ENCODE data around the gene CACNA2D3. TPM values are rescaled to one million over a fixed set of nuclear protein-coding genes. Genes with fewer than 3 reads are reported as not detected.
A peak's percentile ranks its signal among the peaks of the same experiment; 100 is the strongest.

CACNA2D3 gene
- total and polyA plus RNA-seq, 4 donors = 0.38 to 2.5 (median 1.1) TPM

- Histone ChIP-seq H3K36me3 (ENCODE audit: control insufficient read depth in 4 of 4, insufficient read depth in 4 of 4, low read length in 4 of 4) (no peaks in the 10 kb centered on the region), H3K4me3 (no peak overlapping the region), H3K9ac (ENCODE audit: insufficient read depth in 1 of 2, low read length in 2 of 2) (no peak overlapping the region), H3K9me3 (ENCODE audit: control insufficient read depth in 4 of 4, insufficient read depth in 3 of 4, low read length in 3 of 4) (no peaks in the 10 kb centered on the region), H3K27me3 (ENCODE audit: control insufficient read depth in 3 of 3, insufficient read depth in 3 of 3, low read length in 2 of 3) (no peaks in the 10 kb centered on the region), H3K4me1 (ENCODE audit: control insufficient read depth in 5 of 5, insufficient read depth in 5 of 5, low read length in 5 of 5) (peaks cover 0 to 9% (median 0%) of the 10 kb centered on the region in 5 donors), H3K27ac (ENCODE audit: low read depth in 1 of 2, low read length in 1 of 2) (no peak overlapping the region)
- DNase-seq = no peak
- TF ChIP-seq, protein P1, sequence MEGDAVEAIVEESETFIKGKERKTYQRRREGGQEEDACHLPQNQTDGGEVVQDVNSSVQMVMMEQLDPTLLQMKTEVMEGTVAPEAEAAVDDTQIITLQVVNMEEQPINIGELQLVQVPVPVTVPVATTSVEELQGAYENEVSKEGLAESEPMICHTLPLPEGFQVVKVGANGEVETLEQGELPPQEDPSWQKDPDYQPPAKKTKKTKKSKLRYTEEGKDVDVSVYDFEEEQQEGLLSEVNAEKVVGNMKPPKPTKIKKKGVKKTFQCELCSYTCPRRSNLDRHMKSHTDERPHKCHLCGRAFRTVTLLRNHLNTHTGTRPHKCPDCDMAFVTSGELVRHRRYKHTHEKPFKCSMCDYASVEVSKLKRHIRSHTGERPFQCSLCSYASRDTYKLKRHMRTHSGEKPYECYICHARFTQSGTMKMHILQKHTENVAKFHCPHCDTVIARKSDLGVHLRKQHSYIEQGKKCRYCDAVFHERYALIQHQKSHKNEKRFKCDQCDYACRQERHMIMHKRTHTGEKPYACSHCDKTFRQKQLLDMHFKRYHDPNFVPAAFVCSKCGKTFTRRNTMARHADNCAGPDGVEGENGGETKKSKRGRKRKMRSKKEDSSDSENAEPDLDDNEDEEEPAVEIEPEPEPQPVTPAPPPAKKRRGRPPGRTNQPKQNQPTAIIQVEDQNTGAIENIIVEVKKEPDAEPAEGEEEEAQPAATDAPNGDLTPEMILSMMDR (IDR thresholded peaks at IDR 0.05; ENCODE audit: control extremely low read depth, extremely low read depth) = no peak
- 92% methylated on average over 2 of the region's 2 CpGs for WGBS, 2 donors
- ATAC-seq (ENCODE audit: insufficient read depth, low FRiP score) = no peak
Measured at GRCh38 chr3:55064164-55064563, 941.8 kb downstream of the CACNA2D3 start.

DNA sequence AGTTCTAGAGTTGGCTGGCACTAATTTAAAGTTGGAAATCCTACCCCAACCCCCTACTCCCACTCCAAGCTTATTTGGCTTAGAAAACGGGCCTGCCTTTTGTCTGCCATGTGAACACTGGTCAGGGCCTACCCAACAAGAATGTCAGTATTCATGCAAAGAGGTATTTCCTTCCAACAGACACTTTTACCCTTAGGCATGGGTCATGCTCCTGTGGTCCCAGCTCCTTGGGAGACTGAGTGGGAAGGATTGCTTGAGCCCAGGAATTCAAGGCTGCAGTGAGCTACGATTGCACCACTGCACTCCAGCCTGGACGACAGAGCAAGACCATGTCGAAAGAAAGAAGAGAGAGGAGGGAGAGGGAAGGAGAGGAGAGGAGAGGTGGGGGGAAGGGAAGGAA lies 943.0 kb downstream of the CACNA2D3 start:
- no peak overlapping the region for H3K9ac ChIP-seq (ENCODE audit: insufficient read depth in 1 of 2, low read length in 2 of 2)
- H3K27me3 ChIP-seq (ENCODE audit: control insufficient read depth in 3 of 3, insufficient read depth in 3 of 3, low read length in 2 of 3) = no peaks in the 10 kb centered on the region
- H3K4me3 ChIP-seq = no peak overlapping the region
- no peak for DNase-seq
- no peak overlapping the region for H3K27ac ChIP-seq (ENCODE audit: low read depth in 1 of 2, low read length in 1 of 2)
- H3K36me3 ChIP-seq (ENCODE audit: control insufficient read depth in 4 of 4, insufficient read depth in 4 of 4, low read length in 4 of 4) = no peaks in the 10 kb centered on the region
- no peak for ATAC-seq (ENCODE audit: insufficient read depth, low FRiP score)
- 80 to 86% methylated on average over 4 of the region's 4 CpGs for WGBS, 2 donors
- TF ChIP-seq, protein P1 (IDR thresholded peaks at IDR 0.05; ENCODE audit: control extremely low read depth, extremely low read depth) = no peak
- peaks cover 0 to 9% (median 0%) of the 10 kb centered on the region in 5 donors for H3K4me1 ChIP-seq (ENCODE audit: control insufficient read depth in 5 of 5, insufficient read depth in 5 of 5, low read length in 5 of 5)
- H3K9me3 ChIP-seq (ENCODE audit: control insufficient read depth in 4 of 4, insufficient read depth in 3 of 4, low read length in 3 of 4) = no peaks in the 10 kb centered on the region

- TF ChIP-seq, protein P1 (IDR thresholded peaks at IDR 0.05; ENCODE audit: control extremely low read depth, extremely low read depth) = no peak
- WGBS, 2 donors = 88 to 90% methylated on average over 9 of the region's 9 CpGs
- DNase-seq = peak in 1 of 3 donors; percentile 17
- H3K4me3 ChIP-seq = no peak overlapping the region
- ATAC-seq (ENCODE audit: insufficient read depth, low FRiP score) = no peak
- peaks cover 0 to under 1% (median 0%) of the 10 kb centered on the region in 5 donors for H3K4me1 ChIP-seq (ENCODE audit: control insufficient read depth in 5 of 5, insufficient read depth in 5 of 5, low read length in 5 of 5)
- no peaks in the 10 kb centered on the region for H3K27me3 ChIP-seq (ENCODE audit: control insufficient read depth in 3 of 3, insufficient read depth in 3 of 3, low read length in 2 of 3)
- no peak overlapping the region for H3K9ac ChIP-seq (ENCODE audit: insufficient read depth in 1 of 2, low read length in 2 of 2)
- no peak overlapping the region for H3K27ac ChIP-seq (ENCODE audit: low read depth in 1 of 2, low read length in 1 of 2)
- H3K9me3 ChIP-seq (ENCODE audit: control insufficient read depth in 4 of 4, insufficient read depth in 3 of 4, low read length in 3 of 4) = no peaks in the 10 kb centered on the region
- no peaks in the 10 kb centered on the region for H3K36me3 ChIP-seq (ENCODE audit: control insufficient read depth in 4 of 4, insufficient read depth in 4 of 4, low read length in 4 of 4)
Measured at GRCh38 chr3:55066551-55067047, 944.2 kb downstream of the CACNA2D3 start.

- Histone ChIP-seq H3K27ac (ENCODE audit: low read depth in 1 of 2, low read length in 1 of 2) (no peak overlapping the region), H3K4me3 (no peak overlapping the region), H3K36me3 (ENCODE audit: control insufficient read depth in 4 of 4, insufficient read depth in 4 of 4, low read length in 4 of 4) (no peaks in the 10 kb centered on the region), H3K4me1 (ENCODE audit: control insufficient read depth in 5 of 5, insufficient read depth in 5 of 5, low read length in 5 of 5) (peaks cover 0 to 17% (median 0%) of the 10 kb centered on the region in 5 donors), H3K27me3 (ENCODE audit: control insufficient read depth in 3 of 3, insufficient read depth in 3 of 3, low read length in 2 of 3) (no peaks in the 10 kb centered on the region), H3K9me3 (ENCODE audit: control insufficient read depth in 4 of 4, insufficient read depth in 3 of 4, low read length in 3 of 4) (no peaks in the 10 kb centered on the region), H3K9ac (ENCODE audit: insufficient read depth in 1 of 2, low read length in 2 of 2) (no peak overlapping the region)
- TF ChIP-seq, protein P1 (IDR thresholded peaks at IDR 0.05; ENCODE audit: control extremely low read depth, extremely low read depth) = no peak
- DNase-seq (no peak), ATAC-seq (ENCODE audit: insufficient read depth, low FRiP score) (no peak)
Measured at GRCh38 chr3:55069950-55070349, 947.6 kb downstream of the CACNA2D3 start.
